Testis (tissue), 2 donors: ENCODE measurements around the gene OR10G7.

Source experiments
- CTCF ChIP-seq, 3 experiments: fragments of 450-650 bp in 2 of 3; fragments of 200-600 bp in 1 of 3; sonication (generic) in 1 of 3; IDR thresholded peaks; one replicate each; pipeline ENCODE4 v1.5.1; 2016 to 2019; ENCODE audit warnings: antibody characterized with exemption in 3 of 3, mild to moderate bottlenecking in 2 of 3, moderate library complexity in 1 of 3
- POLR2A ChIP-seq: fragments of 450-650 bp; IDR thresholded peaks from one replicate; pipeline ENCODE4 v1.6.1; 2017; ENCODE audit warnings: antibody characterized with exemption, mild to moderate bottlenecking, moderate library complexity

- TF ChIP-seq CTCF (IDR thresholded peaks at IDR 0.05), result no peak
- TF ChIP-seq POLR2A, result no peak
Measured at GRCh38 chr11:124069429-124070401, 28.6 kb upstream of the OR10G7 start.
